Stimulated activated CD4-positive, alpha-beta T cell treated with anti-CD3 and anti-CD28 coated beads, Interleukin-15, amount 100 ng/mL, for 1 hour (primary cell): ENCODE results near the gene PBXIP1.

ENCODE experiments used
- DNase-seq, 2 donors: peaks; one replicate each; pipeline ENCODE4 v3.0.0-alpha.2; 2020; ENCODE audit warnings: low read depth in 1 of 2, low spot score in 1 of 2

PBXIP1 gene

DNA sequence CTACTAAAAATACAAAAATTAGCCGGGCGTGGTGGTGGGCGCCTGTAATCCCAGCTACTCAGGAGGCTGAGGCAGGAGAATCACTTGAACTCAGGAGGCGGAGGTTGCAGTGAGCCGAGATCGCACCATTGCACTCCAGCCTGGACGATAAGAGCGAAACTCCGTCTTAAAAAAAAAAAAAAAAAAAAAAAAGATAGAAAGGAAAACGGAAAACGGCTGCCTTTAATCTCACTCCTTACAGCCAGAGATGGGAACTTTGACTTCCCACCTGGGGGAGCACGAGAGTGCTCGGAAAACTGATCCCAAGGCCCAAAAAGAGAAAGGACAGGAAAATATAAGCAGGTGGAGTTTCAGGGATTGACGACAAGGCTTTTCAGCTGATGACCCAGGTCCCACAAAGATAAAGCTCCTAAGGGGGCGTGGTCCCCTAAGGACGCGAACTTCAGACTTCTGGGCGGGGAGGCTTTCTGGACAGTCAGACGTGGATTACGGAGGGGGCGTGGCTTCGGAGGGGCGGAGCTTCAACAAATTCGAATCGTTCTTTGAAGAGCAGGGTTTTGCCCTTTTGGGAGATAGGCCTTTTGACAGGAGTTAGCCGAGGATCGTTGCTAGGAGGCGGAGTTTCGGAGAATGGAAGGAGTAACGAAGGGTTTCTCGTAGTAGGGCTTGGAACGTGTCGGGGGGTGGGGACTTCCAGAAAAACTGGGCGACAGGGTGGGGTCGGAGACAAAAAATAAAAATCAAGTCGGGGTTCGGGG lies 17.6 kb upstream of the PBXIP1 start:
- DNase-seq: peak; percentile 76 to 85

DNA sequence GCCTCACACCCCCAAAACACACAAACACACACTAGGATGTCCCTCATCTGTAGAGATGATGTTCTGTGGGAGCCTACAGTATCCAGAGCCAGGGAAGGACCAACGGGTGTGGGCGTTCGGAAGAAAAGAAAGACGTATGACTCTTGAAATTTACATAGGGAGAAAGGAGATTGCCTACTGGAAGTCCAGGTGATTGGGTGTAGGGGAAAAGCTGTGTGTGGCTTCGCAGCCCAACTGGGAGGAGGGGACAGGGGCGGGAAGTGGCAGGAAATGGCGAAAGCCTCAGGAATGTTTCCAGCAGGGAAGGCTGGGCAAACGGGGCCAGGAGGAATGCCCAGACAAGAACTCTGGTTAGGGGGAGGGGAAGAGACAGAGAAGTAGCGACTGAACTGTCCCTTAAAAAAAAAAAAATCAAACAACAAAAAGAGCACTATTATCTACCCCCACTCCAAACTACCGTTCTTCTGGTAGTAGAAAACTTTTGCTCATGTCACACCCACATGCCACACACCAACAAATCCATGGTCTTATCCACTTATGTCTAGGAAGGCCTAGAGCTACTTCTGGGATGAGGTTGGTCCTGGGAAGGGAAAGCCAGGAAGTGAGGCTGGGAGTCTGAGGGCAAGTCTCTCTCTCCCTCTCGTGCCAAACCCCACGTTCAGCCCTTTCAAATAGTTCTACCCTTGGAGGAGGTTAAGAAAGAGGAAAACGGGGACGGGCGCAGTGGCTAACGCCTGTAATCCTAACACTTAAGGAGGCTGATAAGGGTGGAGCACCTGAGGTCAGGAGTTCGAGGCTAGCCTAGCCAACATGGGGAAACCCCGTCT lies 16.8 kb upstream of the PBXIP1 start:
- DNase-seq: no peak

DNA sequence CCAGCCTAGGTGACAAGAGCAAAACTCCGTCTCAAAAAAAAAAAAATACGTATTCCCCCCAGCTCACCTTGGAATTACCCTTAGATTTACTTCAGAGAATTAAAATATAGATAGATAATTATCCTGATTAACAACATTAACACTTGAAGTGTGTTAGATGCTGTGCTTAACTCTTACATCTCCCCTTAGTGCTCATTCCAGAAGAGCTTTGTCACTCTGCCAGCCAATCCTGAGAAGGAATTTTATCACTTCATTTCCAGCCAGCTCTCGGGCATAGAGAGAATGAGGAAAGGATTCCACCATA lies 16.3 kb upstream of the PBXIP1 start:
- DNase-seq: no peak

DNA sequence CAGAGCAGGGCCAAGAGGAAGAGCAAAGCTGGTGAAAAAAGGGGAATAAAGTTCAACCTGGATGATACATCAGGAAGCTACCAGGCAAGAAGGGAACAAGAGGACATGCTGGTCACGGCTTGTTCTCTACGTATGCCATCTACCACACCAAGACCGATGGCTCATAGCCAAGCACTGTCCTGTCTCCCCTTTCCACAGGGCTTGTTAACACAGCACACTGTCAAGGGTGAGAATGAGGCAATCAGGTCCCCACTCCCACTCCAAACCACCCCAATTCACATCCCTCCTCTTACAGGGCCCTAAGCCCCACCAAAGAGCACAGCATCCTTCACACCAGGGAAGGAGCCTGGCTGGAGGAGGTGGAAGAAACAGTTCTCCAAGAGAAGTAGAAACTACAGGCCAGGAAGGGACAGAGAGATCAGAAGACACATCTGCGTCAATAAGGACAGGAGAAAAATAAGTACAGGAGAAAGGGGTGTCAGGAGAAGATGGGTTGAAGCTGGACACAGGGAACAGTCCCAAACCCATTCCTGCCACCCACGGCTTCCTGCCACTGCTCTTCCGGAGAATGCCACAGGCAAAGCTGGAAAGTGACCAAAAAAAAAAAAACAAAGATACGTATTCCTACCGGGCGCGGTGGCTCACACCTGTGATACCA lies 15.6 kb upstream of the PBXIP1 start:
- no peak for DNase-seq

DNA sequence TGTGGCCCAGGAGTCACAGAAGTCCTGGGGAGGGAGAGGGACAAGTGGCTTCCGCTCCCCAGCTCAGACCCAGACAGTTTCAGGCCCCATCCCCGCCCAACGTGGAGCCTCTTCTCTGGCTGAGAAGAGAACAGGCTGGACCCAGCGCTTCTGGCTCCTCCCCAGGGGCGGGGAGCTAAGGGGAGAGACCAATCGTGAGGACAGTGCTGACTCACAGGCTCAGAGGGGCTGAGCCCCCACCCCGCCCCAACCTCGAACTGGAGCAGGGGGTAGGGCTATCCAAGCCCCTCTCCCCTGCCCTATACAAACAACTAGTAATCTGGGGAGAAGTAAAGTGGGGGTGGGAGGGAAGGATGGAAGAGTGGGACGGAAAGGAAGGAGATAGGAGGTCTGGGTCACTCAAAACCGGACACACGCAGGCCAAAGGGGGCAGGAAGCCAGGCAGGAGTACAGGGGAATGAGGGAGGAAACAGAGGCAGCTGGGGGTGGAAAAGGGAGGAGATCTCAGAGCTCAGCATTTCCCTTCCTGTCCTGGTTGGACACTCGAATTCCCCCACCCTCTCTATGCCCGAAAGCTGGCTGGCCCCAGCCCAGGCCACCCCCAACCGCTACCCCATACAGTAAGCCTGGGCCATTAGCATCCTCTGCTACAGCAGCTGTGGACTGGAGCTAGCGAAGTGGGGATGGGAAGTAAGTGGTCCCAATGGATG lies 14.9 kb upstream of the PBXIP1 start, which contains the start of gene SHC1:
TSS of gene SHC1 (minus strand) at position 117 of the 710 bp plus-strand sequence. CDS start 221 bp downstream, outside the sequence.
- DNase-seq: no peak

DNA sequence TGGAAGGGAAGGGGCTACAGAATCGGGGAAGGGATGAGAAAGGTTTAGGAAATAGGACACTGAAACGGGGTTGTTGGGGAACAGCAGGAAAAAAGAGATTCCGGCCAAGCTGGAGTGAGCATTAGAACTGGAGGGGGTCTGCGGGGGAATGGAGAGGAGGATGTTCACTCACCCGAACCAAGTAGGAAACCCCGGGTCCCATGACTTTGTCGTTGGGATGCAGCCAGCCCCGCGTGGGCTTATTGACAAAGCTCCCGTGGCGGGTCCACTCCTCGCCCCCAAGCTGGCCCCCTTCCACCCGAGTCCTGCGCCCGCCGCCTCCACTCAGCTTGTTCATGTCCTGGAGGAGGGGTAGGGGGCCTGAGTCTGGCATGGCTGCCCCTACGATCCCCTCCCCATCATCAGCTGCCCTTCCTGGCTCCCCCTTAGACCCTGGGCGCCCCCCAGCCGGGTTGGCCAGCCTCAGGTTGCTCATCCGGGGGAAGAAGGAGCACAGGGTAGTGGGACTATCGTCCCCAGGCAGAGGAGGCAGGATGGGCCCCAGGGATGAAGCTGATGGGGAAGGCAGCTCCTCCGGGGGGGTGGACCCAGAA lies 14.1 kb upstream of the PBXIP1 start:
- DNase-seq: no peak

DNA sequence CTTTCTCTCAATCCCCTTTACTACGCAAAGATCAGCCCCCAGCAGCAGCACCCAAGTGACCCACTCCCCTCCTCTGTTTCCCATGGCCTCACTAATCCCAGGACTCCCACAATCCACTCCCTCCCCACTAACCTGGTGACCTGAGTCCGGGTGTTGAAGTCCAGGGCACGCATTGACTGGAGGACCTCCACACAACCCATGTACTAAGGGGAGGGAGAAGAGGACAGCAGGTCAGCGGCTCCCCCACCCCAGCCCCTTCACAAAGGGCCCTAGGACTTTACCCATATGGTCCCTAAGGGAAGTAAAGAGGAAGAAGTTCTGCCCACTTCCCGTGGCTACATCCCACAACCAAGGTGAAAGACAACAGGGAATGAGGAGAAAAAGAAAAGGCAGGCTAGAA lies 13.3 kb upstream of the PBXIP1 start:
- no peak for DNase-seq

DNA sequence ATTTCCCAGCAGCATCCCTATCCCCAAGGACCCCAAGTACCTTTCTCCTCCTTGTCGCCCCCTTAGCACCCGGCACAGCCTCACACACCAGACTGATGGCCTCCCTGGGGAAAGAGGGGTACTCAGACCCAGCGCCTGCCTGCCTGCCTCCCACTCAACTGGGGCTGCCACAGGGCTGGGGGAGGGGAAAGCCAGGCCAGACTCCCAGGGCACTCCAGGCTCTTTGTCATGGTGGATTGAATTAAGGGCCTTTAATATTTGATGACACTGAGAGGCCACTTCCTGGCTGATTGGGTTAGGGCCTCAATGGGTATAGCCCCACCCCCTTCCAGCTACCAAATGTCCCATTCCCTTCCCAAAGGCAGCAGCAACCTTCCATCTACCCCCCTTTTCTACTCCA lies 12.8 kb upstream of the PBXIP1 start:
- DNase-seq: no peak

DNA sequence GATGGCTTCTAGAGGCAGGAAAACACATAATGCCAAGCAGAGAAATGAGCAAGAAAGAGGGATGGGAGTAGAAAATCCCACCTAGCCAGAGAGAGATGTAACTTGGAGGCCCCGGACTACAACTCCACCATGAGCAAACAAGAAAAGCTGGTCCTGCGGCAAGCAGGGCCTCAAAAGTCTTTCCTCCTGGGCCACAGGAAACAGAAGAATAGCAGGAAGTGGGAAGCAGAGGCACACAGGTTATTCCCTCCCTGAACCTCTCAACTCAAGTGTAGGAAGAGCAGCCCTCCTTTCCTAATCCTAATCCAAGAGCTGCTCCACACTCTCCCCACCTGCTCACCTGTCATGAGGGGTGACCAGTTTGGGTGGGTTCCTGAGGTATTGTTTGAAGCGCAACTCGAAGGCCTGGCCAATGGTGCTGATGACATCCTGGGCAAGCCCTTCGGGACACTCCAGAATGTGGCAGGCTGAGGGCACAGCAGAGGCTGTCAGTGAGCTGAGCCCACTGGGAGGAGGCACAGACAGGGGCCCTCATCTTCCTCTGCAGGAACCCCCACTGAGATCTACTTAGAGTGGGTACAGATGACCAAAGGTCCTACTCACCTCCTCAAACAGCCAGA lies 11.5 kb upstream of the PBXIP1 start:
- DNase-seq: no peak

DNA sequence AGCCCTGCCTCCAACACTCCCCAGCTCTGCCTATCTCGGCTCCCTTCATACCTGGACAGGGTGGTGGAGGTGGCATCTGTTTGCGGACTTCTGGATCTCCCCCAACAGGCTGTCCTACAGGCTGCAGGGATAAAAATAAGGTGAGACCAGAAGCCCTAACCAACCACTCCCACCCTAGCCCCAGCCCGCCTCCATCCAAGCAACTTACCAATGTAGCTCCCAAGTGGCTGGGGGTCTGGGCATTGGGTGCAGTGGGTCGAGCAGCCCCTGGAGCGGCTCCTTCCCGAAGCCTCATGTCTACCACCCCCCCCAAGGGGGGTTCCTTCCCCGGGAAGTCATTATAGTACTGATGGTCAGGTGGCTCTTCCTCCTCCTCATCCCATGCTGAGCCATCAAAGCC lies 10.2 kb upstream of the PBXIP1 start:
- no peak for DNase-seq

DNA sequence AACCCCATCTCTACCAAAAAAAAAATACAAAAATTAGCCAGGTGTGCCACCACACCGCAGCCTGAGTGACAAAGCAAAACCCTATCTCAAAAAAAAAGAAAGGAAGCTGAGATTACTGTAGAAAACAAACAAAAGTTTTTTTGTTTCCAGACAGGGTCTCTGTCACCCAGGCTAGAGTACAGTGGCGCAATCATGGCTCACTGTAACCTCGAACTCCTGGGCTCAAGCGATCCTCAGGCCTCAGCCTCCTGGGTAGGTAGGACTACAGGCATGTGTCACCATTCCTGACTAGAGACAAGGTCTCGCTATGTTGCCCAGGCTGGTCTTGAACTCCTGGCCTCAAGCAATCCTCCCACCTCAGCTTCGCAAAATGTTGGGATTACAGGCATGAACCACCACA lies 8.5 kb upstream of the PBXIP1 start:
- no peak for DNase-seq

DNA sequence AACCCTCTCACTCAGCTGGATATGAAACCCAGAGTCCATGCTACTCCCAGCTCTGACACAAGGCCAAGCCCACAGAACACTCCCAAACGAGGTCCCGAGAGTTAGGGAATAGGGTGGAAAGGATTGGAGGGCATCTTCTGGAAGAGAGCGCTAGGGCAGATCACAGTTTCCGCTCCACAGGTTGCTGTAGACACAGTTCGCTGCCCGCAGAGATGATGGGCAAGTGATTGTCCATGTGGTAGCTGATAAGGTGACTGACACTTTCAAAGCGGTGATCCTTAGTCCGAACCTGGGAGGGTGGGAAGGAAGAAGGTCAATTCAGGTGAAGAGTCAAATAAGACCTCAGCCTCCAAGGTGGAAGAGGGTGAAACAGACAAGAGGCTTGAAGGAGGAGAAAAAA lies 7.7 kb upstream of the PBXIP1 start:
- DNase-seq: no peak

DNA sequence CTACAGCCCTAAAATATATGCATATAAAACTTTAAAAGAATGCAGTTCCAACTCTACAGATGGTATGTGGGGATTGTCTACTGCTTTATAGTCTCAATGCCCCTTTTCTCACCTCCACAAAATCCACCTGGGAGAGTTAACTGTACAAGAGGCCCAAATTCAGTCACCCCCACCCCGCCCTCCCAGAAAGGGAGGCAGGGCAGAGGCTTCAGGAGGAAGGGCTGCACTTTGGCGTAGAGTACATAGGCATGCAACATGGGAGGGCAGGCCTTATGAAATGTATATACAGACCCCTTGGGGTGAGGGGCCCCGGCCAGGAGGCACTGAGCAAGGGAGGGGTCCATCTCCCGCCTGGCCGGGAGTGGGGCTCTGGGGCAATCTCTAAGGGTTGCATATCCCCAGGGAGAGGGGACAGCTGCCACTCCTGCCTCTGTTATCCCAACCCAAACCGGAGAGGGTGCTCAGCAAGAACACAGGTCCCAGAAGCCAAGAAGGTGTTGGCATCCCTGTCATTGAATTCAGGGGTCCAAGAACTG lies 7.0 kb upstream of the PBXIP1 start:
- no peak for DNase-seq

DNA sequence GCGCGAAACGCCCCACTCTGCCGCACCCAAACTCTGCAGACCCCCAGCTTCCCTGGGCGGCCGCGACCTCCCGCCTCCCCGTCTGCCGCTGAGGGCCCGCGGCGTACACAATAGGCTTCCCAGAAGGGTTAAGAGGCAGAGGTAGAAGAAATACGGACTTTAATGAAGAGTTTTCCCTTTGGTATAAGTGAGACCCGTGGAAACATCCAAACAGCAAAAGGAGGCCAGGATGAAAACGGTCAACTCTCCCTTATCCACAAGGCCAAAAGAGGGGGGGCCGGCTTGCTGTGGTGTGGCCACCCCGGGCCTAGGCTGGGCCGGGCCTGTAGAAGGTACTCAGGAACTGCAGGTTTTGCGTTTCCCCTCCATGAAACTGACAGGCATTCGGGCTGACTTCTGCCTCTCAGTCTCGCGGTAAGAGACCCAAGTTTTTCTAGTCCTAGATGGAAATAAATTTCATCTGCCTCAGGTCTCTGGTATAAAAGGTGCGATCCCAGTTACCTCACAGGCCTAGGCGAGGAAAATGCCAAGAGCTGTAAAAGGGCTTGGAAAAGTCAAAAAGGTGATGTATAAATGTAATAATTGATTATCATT lies 6.4 kb upstream of the PBXIP1 start:
- DNase-seq: no peak

DNA sequence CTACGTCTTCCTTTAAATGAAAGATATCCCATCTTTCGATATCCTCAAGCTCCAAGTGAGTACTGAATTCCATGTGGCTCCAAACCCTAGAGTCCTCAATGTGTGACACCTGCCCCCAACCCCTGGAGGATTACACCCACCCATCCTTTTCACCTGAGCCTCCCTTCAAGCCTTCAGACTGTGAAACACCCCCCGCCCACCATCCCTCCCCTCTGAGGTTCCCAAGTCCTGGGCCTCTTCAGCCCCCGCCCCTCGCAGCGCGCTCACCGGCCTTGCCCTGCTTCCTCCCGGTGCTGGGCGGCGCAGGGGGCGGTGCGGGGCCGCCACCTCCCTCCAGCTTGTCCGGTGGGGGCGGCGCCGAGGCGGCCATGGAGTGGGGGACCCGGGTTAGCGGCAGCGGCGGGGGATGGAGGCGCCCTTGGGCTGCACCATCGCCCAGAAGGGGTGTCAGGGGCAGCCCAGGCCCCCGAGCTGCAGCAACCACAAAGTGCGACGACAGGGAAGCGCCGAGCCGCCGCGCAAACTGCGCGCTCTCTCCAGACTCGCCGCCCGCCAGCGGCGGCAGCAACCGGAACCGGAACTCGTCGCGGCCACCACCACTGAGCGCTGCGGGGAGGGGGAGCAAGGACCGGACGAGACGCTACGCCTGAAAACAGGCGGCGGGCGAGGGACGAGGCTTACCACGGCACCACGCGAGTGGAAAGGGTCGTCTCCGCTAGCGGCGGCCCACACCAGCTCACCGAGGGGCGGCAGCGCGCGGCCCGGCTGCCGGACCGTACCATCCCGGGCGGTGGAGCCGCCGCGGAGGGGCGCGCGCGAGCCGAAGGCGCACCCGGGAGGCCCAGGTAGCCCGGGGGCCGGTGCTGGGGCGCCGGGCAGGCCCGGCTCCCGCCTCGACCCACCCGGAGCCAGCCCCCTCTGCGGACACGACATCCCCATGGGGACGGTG lies 5.6 kb upstream of the PBXIP1 start, which contains the start of gene PYGO2:
TSS of gene PYGO2 (minus strand) at position 576 of the 949 bp plus-strand sequence. CDS start at position 370, 206 bp downstream.
- DNase-seq: peak; percentile 60 to 74

DNA sequence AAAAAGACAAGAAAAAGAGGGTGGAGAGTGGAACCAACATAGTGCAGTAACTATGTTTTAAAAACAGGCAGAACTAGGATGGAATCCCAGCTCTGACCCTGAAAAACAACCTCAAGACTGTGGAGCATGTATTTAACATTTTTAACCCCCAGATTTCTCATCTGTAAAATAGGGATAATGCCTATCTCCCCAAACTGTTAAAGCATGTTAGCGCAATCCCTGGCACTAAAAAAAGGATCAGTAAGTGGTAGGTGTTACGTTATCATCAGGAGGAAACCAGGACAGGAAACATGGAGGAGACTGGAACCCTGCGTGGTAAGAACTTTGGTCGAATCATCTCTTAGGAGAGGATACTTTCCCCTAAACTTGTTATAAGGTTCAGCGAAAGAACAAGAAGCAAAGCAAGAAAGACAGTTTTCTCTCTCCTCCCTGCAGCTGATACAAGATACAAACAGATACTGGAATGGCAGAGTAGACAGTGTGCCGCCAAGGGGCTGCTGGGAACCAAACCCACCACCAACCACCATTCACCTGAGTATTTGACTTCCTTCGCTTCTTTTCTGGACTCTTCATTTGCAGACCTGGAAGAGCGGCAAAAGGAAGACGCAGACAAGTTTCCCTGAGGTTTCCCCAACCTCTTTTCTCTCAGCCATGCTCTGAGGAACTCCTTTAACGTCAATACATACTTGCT lies 4.7 kb upstream of the PBXIP1 start:
- DNase-seq: no peak

DNA sequence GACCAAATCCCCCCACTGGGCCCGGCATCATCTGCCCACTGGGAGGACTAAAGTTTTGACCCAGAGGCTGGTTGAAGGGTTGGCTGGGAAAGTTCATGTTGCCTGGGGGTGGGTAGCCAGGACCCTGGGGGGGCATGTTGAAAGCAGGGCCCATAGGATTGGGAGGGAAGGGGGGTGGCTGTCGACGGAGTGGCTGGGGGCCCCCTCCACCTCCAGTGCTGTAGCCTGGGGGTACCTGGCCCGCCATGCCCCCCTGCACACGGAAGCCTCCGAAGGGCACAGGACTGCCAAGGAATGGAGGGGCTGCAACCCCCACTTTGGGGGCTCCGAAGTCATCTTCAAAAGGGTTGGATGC lies 3.5 kb upstream of the PBXIP1 start:
- no peak for DNase-seq
